Hematopoietic multipotent progenitor cell (in vitro differentiated cells): ENCODE results near the gene PSG11. TPM values are rescaled to one million over a fixed set of nuclear protein-coding genes. Genes with fewer than 3 reads are reported as not detected.
"Not testable (repeated sequence)": the region's sequence is repeated elsewhere in the genome, so short reads cannot be mapped to it uniquely, and the experiment has no call there.

Experiments used
- DNase-seq, 3 donors: peaks; one replicate each; pipeline ENCODE4 v3.0.0-alpha.2; 2011 to 2015; ENCODE audit warnings: low read depth in 2 of 3, low spot score in 2 of 3
- total RNA-seq: library from RNA; depleted of rRNA; stranded (reverse); fragments of >200 nt; gene quantifications from one replicate; pipeline ENCODE4 v1.2.3, GENCODE V29; 2012

Gene PSG11
- total RNA-seq: not detected

- DNase-seq: not testable (repeated sequence)
These were observed at the start of gene PSG11 for GRCh38 chr19:43026369-43026768. PSG11 (minus strand) TSS chr19:43026469; CDS start chr19:43026372, 97 bp downstream.

- not testable (repeated sequence) for DNase-seq
These were observed 36.1 kb upstream of the PSG11 start for GRCh38 chr19:43062418-43062817.

GRCh38 chr19:43061326-43061725 lies 35.1 kb upstream of the PSG11 start:
- DNase-seq: not testable (repeated sequence)

DNA sequence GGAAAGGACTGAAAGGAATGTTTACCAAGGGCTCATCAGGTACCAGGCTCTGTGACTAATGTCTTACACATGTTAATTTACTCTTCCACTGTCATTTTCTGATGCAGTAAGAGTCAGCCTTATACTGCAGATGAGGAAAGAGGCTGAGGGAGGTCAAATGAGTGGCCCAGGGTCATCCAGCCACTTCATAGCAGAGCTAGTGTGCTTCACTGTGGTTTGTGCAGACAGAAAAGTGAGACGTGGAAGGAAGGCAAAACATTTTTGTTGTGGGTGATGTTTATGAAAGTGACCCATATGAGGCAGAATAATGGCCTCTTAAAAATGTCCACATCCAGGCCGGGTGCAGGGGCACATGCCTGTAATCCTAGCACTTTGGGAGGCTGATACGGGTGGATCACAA lies 34.0 kb upstream of the PSG11 start:
- not testable (repeated sequence) for DNase-seq

GRCh38 chr19:43059482-43059881 lies 33.2 kb upstream of the PSG11 start:
- DNase-seq: not testable (repeated sequence)

GRCh38 chr19:43058440-43058839 lies 32.2 kb upstream of the PSG11 start:
- DNase-seq: not testable (repeated sequence)

- DNase-seq: not testable (repeated sequence)
These were observed 21.7 kb upstream of the PSG11 start for GRCh38 chr19:43047966-43048365.

- not testable (repeated sequence) for DNase-seq
These were observed 20.3 kb upstream of the PSG11 start for GRCh38 chr19:43046578-43046977.

DNA sequence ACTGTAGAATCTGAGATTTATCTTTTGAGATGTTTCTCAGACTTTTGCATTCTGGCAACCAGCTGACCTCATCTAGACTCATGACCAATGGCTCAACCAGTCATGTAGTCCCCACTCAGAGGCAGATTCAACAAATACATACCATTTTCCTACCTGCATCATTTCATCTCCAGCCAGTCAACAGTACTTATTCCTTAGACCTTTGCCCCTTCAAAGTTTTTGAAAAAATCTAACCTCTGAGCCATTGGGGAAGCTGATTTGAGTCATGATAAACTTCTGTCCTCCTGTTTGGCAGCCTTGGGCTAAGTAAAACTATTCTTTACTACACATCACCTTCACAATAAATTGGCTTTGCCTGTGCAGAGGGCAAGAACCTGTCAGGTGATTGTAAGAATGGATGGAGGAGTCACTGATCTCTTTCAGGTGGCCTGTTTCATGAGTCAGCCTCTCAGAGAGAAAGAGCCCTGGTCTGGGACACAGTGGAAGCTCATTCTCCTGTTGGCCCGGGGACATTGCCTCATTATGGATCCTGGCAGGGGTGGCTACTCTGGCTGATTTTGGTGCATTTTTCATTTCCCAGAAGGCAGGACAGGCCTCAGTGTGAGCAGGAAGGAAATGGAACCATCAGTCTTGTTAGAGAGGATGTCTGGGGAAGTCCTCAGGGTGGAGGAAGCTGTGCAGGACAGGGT lies 17.4 kb upstream of the PSG11 start:
- not testable (repeated sequence) for DNase-seq

- DNase-seq: not testable (repeated sequence)
These were observed 5.4 kb upstream of the PSG11 start for GRCh38 chr19:43031645-43032044.

- no peak for DNase-seq
These were observed 2.6 kb upstream of the PSG11 start for GRCh38 chr19:43028866-43029265.

- DNase-seq: not testable (repeated sequence)
These were observed 1.7 kb upstream of the PSG11 start for GRCh38 chr19:43027985-43028384.

DNA sequence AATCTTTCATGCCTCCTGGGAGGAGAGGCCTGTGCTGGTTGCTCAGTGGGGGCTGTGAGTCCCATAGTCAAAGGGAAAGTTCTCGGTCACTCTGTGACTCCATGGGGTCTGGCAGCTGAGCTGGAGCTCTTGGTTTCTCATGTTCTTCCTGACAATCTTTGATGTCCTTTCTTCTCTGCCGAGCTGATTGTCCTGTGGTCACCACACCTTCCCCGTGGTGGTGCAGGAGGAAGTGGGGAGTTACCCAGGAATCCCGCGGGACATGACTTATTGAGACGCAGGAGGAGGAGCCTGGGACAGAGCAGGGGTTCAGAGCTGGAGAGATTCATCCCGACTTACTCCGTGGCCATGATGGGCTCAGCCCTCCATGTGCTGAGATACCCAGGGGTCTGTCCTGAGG lies 792 bp upstream of the PSG11 start:
- not testable (repeated sequence) for DNase-seq

GRCh38 chr19:43022098-43022497 lies 4.2 kb downstream of the PSG11 start:
- DNase-seq: not testable (repeated sequence)

DNA sequence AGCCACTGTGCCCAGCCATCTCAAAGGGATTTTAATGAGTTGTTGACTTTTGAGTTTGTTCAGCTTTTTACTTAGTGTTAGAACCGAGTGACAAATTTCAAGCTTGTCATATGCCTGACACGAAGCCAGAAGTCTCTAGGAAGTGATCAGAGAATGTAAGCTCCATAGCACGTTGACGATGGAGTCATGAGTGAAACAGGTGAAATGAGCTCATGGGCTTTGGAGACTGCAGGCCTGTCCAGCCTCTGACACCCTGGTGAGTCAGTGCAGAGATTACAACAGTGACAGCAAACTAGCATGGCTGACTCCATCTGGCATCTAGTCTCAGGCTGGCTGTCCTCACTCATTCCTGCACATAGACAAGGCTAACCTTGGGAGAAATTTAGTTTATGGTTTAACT lies 4.6 kb downstream of the PSG11 start:
- DNase-seq: not testable (repeated sequence)

DNA sequence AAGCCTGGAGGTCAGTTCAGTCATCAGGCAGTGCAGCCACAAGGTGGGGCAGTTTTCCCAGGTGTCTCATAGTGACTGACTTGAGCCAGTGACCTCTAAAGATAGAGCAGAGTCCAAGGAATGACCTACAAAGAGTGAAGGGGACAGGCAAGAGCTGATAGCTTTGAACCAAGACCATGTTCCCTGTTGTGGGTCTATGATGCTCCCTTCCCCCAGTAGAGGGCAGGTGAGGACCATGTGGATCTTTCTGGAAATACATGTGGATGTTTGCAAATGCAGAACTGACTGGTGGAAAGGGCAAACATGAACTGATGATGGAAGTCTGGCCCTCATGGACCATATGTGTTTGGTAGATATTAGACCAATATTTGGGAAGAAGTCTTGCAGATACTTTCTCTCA lies 6.7 kb downstream of the PSG11 start:
- DNase-seq: not testable (repeated sequence)

DNA sequence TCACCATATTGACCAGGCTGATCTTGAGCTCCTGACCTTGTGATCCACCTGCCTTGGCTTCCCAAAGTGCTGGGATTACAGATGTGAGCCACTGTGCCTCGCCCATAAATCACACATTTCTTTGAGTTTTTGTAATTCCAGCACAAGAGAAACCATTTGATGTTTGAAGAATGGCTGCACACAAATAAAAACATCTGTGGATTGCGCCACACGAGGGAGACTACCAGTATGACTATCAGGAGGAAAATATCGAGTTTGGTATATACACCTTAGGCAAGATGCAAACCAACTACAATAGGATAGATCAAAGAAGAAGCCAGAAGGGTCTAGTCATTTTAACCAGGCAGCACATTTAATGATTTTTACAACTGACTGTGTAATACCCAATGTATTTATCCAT lies 20.4 kb downstream of the PSG11 start:
- DNase-seq: not testable (repeated sequence)

DNA sequence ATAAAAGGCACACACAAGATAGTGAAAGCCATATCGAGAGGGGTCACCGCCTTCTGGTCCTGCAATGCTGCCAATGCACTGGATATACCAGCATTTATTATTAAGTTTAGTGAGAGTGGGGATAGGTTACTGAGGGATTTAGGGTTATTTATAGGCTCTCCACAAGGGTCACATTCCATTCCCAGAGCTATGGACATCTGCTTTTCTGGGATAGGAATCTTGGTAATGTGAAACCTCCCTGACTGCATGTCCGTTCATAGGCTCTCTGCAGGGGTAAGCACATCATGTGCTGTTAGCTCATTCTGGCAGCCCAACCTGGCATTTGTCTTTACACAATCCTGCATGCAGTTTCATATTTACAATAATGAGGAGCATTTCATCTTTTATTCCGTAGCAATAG lies 21.4 kb downstream of the PSG11 start:
- not testable (repeated sequence) for DNase-seq

DNA sequence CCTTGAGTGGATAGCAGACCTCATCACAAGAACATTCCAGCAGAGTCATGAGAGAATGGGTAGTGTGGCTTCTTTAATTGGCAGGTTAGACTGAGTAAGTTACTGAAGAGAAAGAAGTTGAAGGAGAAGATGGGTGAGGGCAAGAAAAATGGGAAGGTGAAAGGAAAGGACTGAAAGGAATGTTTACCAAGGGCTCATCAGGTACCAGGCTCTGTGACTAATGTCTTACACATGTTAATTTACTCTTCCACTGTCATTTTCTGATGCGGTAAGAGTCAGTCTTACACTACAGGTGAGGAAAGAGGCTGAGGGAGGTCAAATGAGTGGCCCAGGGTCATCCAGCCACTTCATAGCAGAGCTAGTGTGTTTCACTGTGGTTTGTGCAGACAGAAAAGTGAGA lies 22.6 kb downstream of the PSG11 start:
- DNase-seq: not testable (repeated sequence)

DNA sequence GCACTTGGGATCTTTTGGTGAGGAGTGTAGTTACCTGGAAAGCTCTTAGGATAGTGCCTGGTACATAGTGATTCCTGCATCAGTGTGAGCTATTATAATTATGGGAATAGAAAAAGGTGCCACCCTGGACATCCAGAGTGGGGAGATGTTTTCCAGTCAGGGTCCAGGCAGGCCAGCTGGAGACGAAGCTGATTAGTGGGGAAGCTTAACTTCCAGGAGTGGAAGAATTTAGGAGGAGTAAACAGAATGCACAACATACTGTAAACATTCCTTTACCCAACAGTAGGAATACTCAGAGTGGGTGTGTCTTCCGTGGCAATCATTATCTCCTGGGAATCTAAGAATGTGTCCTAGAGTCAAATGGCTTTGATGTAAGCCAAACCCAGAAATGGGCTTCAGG lies 23.3 kb downstream of the PSG11 start:
- DNase-seq: not testable (repeated sequence)

GRCh38 chr19:42996161-42996560 lies 30.1 kb downstream of the PSG11 start:
- not testable (repeated sequence) for DNase-seq

GRCh38 chr19:42992029-42992604 lies 34.2 kb downstream of the PSG11 start:
- not testable (repeated sequence) for DNase-seq
